Kidney tubule cell (primary cell): ENCODE measurements around the gene DCAF11.

Experiments used
- DNase-seq: peaks from one replicate; pipeline ENCODE4 v3.0.0-alpha.2; 2018; ENCODE audit warnings: low spot score

Gene DCAF11

GRCh38 chr14:24139272-24139934 lies 24.8 kb downstream of the DCAF11 start:
- peak; percentile 38 for DNase-seq

- peak; percentile 100 for DNase-seq
Measured at GRCh38 chr14:24141097-24141880, 26.7 kb downstream of the DCAF11 start, which contains the start of gene EMC9. EMC9 (minus strand) TSS chr14:24141591; CDS start chr14:24141304, 287 bp downstream.

- peak; percentile 36 for DNase-seq
Measured at GRCh38 chr14:24143511-24143910, 28.9 kb downstream of the DCAF11 start.

GRCh38 chr14:24144451-24144850 lies 29.9 kb downstream of the DCAF11 start:
- no peak for DNase-seq

GRCh38 chr14:24145219-24145618 lies 30.6 kb downstream of the DCAF11 start:
- no peak for DNase-seq

- peak; percentile 46 for DNase-seq
Measured at GRCh38 chr14:24145690-24146452, 31.3 kb downstream of the DCAF11 start.

GRCh38 chr14:24146453-24146977 lies 31.9 kb downstream of the DCAF11 start, which contains the start of gene PSME2:
PSME2 (minus strand) TSS chr14:24146610; CDS start chr14:24146581, 29 bp downstream.
- peak; percentile 99 for DNase-seq

GRCh38 chr14:24146978-24147760 lies 32.6 kb downstream of the DCAF11 start, which contains the start of gene RNF31:
RNF31 (plus strand) TSS chr14:24147498; CDS start chr14:24147699, 201 bp downstream.
- peak; percentile 98 for DNase-seq

- no peak for DNase-seq
Measured at GRCh38 chr14:24147761-24148428, 33.3 kb downstream of the DCAF11 start.

- DNase-seq, result no peak
Measured at GRCh38 chr14:24149302-24149969, 34.9 kb downstream of the DCAF11 start.

GRCh38 chr14:24150061-24150460 lies 35.5 kb downstream of the DCAF11 start:
- DNase-seq, result no peak

- no peak for DNase-seq
Measured at GRCh38 chr14:24150567-24150966, 36.0 kb downstream of the DCAF11 start.

GRCh38 chr14:24150993-24151392 lies 36.4 kb downstream of the DCAF11 start:
- no peak for DNase-seq

GRCh38 chr14:24151404-24152080 lies 37.0 kb downstream of the DCAF11 start:
- DNase-seq, result no peak

- DNase-seq, result no peak
Measured at GRCh38 chr14:24155100-24155499, 40.5 kb downstream of the DCAF11 start.

GRCh38 chr14:24156840-24157239 lies 42.3 kb downstream of the DCAF11 start:
- DNase-seq, result no peak

- DNase-seq, result no peak
Measured at GRCh38 chr14:24157331-24157730, 42.8 kb downstream of the DCAF11 start.

GRCh38 chr14:24159777-24160498 lies 45.4 kb downstream of the DCAF11 start:
- no peak for DNase-seq

- DNase-seq, result no peak
Measured at GRCh38 chr14:24160499-24160849, 45.9 kb downstream of the DCAF11 start.
